Measurements from ENCODE around the gene DNAAF5.

- TF ChIP-seq CTCF (conservative IDR thresholded peaks at IDR 0.05; ENCODE audit: low read length) (no peak), EZH2phosphoT487 (IDR thresholded peaks at IDR 0.05; ENCODE audit: borderline replicate concordance, low read depth, low read length) (no peak)
Measured at GRCh38 chr7:732556-732955, 6.1 kb downstream of the DNAAF5 start.
